Activated CD4-positive, alpha-beta T cell treated with anti-CD3 and anti-CD28 coated beads for 48 hours (primary cell): ENCODE results near the gene AGER.
"Not testable (repeated sequence)": the region's sequence is repeated elsewhere in the genome, so short reads cannot be mapped to it uniquely, and the experiment has no call there.

Experiments
- DNase-seq: peaks from one replicate; pipeline ENCODE4 v3.0.0-alpha.2; 2020

Gene AGER

DNA sequence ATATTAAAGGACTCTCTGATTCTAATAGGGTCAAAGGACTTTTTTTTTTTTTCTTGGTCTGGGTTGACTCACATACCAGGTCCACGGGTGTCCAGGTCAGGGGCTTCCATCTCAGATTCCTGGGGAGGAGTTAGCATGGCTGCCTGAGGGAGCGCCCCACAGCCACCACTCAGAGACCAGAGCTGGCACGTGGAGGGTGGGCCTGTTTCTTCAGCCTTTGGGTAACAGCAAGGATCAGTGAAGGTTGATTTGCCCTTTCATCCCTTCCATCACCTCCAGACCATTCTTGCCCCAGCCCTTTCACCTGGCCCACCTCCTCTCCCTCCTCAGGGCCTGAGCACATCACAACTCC lies 14.3 kb upstream of the AGER start:
- no peak for DNase-seq

DNA sequence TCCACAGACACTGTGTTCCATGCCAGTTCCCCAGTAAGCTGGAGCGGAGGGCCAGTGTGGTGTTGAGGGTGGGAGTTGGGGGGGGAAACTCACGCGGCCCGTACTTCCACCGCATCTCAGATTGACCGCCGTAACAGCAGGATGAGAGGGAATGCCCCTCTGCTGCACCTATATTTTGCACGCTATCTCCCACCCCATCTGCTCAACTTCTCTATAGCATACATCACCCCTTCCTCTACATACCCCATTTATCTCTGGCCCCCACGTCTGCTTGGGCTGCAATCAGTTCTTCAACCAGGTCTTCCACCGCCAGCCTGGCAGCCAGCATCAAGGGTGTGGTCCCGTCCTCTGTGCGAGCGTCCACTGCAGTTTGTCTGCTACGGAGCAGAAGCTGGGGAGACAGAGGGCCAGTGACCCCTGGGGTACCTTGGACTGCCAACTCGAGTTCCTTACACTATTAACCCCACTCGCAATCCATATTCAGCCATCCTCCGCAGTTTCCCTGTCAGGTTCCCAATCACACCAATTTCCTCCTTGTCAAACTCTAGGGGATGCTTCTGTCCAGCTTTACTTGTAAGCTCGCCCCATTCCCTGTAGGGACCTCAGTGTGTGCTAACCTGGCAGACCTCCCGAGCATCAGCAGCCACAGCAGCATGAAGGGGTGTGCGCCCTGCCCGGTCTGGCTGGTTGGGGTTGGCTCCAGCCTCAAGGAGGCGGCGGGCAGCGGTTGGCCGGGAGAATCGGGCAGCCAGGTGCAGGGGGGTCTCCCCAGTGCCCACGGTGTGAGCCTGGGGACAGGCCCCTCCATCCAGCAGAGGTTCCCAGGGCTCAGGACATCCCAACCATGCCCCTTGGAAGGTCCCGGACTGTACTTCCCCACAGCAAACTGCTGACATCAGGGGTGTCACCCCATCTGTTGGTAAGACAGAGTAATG lies 12.9 kb upstream of the AGER start:
- no peak for DNase-seq

DNA sequence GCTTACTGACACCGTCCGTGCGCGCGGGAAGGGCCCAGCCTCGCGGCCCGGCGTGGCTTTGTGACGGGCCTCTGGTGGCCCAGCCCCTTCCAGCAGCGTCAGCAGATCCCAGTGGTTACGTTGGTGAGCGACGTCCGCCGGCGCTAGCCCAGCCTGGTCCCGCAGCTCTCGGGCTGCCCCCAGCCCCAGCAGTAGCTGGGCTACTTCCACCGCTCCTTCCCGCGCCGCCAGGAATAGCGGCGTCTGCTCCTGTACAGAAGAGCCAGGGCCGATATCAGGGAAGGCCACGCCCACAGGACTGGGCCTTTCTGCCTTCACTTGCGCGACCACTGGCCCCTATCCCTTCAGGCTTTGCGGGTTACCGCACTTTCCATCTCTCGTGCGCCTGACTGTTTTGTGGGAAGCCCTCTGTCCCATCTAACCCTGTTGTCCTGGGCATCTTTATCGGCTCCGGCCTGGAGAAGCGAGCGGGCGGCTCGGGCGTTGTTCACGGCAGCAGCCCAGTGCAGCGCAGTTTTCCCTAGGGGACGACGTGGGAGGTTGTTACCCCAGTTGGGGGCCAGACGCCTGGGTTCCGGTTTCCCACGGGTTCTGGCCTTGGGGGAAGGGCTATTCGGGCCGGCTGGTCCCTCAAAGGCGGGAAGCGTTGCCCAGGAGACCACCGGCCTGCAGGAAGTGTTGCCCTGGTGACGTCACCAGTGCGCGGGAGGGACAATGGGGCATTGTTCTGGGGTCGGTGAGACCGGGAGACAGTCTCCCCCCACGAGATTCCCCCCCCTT lies 12.0 kb upstream of the AGER start:
- peak; percentile 74 for DNase-seq

DNA sequence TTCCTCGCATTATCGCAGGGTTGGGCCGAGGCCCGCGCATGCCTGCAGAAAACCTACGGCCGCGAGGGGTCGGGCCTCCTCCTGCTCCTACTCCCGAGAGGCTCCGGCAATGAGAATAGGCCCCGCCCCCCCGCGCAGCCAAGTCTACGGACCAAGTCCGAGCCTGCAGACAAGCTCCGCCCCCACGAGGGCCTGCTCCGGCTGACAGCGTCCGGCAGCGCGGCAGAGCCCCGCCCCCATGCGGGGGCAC lies 11.5 kb upstream of the AGER start:
- peak; percentile 100 for DNase-seq

DNA sequence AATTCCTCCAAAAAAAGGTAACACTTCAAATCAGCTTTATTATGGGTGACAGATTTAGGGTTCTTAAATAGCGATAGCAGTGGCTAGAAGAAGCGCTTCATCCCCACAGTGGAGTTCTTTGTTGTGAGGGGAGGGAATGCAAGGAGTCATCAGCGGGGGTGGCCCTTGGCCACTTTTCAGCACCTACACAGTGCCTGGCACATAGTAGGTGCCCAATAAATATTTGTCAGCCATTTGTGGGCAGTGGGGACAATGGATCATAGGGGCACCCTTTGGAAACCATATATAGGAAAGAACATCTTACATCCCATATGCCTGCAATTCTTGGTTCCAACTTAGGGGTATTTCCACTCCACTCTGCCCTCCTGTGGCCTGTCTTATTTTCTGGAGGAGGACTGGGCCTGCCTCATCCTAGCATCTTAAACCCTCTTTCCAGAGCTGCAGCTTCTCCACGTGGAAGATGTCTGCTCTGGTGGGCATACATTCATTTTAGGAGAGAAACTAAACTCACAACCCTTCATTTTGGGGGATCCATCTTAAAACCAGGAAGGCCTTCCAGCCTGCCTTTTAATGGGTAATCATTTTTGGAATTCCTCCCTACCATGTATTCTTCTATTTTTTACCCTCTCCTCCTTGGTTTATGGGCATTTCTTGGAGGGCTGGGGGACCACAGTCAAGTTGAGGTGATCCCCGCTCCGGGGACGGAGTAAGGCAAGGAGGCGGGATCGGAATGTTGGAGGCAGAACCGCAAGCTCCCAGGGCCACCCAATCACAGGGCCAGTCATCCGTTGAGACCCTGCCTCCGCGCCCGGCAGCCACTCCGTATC lies 11.0 kb upstream of the AGER start:
- DNase-seq = peak; percentile 51

DNA sequence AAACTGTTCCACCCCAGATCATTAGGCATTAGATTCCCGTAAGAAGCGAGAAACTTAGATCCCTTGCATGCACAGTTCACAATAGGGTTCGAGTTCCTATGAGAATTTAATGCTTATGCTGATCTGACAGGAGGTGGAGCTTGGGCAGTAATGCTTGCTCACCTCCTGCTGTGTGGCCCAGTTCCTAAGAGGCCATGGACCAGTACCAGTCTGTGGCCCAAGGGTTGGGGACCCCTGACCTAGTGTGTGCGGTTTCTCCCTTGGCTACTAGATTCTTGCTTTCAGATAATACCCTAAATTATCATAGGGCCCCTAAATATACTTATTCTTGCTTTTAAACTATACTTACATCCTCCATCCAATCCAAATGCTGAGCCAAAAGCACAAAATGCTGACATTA lies 10.3 kb upstream of the AGER start:
- DNase-seq = no peak

DNA sequence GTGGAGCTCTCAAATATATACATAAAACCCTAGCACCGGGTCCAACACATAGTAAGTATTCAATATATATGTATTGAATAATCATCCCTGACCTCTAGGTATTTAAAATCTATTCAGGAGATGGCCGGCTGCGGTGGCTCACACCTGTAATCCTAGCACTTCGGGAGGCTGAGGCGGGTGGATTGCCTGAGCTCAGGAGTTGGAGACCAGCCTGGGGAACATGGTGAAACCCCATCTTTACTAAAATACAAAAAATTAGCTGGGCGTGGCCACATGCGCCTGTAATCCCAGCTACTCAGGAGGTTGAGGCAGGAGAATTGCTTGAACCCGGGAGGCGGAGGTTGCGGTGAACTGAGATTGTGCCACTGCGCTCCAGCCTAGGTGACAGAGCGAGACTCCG lies 9.0 kb upstream of the AGER start:
- not testable (repeated sequence) for DNase-seq

DNA sequence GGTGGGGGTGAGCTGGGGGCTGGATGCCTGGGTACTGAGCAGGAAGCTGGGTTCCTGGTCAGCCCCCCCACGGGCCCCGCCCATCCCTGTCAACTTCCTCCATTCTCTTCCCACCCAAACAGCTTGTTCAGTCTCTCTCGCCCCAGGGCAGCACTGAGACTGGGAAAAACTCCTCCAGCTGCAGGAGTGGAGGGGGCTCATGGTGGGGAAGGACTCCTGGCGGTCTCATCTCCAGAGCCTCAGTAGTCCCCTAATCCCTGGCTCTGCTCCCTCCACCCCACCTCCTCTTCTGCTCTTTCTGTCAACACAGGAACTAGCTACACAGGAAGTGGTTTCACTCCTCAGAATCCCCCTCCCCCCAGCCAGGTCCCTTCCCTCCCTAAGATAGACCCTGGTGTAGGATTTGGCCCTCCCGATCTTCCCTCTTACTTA lies 8.6 kb upstream of the AGER start, which contains the start of gene GPSM3:
GPSM3 (minus strand) TSS at position 36 of the 432 bp plus-strand sequence. CDS start 130 bp downstream, outside the sequence.
- peak; percentile 55 for DNase-seq

DNA sequence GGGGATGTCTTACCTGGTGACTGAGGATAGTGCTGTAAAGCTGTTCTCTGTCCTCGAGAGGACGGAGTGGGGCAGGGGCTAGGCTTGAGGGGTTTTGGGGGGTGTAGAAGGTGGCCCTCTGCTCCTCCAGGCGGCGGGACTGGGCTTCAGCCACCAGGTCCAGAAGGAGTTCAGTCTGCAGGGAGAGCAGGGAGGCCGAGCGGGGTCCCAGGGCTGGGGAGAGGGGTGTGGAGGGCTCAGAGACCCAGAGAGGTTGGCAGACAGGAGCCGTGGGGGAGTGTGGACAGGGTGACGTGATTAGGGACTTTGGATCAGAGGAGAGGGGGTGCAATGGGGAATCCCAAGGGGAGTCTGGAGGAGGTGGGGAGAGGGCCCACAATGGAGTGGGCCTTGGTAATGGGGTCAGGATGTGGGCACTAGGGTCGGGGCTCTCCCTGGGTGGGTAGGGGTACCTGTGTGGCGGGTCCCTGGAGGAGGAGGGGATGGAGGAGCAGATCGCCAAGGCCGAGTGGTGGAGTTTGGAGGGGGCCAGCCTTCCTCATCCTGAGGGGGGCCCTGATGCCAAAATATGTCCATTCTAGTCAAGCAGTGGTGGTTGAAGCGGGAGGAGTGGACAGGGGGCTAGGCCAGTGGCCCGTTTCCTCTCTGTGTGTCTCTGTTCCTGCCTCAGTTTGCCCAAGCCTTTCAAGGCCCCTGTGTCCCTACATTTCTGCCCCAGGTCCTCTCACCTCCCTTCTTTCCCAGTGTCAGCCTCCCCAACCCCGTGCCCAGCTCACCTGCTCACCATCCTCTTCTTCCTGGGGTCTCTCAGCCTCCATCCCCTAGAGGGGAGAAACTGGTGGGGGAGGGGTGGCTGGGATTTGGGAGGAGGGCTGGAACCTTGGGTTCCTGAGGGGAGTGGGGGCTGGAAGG lies 7.9 kb upstream of the AGER start:
- no peak for DNase-seq

DNA sequence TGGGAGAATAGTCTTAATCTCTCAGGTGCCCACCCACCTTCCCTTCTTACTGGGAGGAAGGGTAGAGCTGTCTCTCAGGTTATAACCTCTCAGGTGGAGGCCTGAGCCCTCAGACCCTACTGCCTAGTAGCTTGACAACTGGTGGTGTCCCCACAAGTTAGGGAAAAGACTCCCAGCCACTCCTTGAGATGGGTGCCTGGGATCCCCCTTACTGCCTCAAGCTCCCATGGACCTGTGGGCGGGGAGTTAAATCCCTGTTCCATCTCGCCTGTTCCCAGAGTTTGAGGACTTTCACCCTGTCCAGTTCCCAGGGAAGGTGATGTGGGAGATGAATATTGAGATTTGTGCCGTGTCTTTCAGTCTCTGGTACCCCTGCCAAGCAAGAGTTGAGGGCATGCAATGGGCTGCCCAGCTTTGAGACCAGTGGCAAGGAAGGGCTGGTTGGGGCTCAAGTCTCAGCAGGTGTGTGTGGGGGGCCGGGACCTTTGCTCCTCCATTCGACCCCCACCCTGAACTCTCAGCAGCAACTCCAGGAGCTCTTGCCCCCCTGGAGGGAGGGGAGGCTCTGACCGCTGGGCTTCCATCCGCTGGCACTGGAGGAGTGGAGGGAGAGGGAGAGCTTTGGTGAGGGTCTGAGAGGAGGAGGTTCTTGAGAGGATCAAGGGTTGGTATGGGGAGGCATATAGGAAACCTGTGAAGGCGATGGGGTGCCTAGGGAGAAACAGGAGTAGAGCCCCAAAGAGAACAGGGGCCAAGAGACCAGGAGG lies 7.0 kb upstream of the AGER start:
- DNase-seq = no peak

DNA sequence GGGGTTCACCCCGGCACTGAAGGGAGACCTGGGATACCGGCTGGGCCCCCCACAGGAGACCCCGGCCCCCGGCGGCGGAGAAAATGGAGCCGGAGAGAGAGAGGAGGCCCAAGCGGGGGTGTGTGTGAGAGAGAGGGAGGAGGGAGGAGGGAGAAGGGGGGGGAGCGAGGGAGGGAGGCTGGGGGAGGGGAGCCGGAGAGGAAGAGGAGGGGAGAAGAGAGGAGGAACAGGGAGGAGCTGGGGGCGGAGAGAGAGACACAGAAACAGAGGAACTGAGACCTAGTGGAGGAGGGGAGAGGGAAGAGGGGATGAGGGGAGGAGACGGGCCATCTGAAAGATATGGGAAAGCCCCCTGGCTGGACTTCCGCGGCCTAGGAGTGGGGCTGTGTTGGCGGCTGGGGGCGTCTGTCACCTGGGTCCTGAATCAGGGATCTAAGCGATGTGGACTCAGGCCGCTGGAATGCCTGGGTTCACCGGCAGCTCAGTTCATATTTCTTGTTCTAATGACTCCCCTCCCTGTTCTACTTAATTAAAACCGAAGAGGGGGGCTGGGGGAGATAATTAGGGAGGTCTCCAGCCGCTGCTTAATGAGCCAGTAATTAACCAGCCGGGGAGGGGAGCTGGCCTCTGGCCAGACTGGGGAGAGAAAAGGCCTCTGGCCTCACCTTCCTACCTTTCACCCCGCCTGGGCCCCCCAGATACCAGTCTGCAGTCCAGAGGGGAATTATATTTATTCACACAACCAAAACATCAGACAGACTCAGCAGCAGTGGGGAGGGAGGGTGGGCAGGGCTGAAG lies 6.2 kb upstream of the AGER start, which contains the start of gene PBX2:
PBX2 (minus strand) TSS at position 149 of the 798 bp plus-strand sequence. CDS start 287 bp downstream, outside the sequence.
- DNase-seq = peak; percentile 85

DNA sequence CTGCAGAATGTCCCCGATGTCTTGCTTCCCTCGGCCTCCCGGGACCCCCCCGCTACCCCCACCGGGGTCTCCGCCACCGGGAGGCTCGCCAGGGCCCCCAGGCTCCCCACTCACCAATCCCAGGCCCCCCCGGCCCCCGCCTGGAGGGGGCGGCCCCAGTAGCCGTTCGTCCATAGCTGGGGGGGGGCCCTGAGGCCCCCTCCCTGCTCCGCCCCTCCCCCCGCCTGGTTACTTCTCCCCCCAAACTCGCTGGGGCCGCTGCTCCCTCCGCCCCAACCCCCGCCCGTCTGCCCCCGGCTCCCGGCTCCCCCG lies 5.6 kb upstream of the AGER start:
- DNase-seq = no peak

DNA sequence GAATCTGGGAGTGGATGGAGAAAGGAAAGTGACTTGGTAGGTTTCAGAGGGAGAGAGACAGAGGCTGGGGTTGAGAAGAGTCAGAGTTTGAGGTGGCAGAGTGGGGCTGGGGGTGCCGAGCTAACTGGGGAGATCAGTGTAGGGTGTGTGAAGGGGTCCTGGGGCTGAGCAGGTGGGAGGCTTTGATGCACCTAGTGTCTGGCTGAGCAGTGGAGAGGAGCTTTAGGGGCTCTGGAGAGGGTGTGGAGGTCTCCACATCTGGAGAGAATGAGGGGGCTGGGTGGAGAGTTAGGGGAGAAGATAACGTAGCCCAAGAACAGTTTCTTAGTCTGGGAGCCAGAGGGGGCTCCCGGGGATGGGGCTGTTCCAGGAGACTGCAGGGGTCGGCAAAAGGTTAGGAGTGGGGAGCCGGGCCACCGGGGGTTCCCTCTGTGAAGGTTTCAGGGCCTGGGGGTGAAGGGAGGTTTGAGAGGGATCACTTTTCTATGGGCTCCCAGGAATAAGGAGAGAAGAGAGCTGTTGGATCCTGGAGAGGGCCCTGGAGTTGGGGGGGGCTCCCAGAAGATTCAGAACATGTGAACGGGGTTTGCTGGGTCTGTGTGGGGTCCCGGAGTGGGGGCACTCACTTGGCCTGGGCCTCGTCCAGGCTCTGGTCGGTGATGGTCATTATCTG lies 5.2 kb upstream of the AGER start:
- DNase-seq = no peak

DNA sequence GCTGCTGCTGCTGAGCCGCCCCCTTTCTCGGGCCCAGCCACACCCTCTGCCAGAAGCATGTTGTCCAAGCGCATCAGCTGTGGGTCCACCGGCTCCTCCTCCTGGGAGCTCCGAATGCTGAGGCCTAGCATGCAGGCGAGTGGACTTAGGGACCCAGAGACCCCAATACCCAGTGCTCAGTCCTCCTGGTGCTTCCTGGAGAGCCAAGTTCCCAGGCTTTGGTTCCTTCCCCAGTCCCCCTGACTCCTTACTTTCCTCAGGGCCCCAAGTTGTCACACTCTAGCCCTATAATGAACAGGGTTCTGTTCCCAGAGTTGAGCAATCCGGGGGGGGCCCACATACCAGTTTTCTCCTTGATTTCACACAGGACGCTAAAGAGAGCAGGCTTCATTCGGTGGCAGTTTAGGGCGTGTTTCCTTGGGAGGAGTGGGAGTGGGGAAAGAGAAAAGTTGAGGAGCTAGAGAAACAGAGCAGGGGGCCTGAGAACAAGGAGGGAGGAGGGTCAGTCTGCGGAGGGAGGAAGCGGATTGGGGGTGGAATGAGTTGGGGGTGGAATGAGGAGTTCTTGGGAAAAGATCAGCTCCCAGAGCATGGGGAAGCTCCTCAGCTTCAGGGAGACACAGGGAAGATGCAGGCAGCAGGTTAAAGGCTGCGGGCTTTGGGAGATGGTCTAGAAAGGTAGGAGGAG lies 4.5 kb upstream of the AGER start:
- no peak for DNase-seq

DNA sequence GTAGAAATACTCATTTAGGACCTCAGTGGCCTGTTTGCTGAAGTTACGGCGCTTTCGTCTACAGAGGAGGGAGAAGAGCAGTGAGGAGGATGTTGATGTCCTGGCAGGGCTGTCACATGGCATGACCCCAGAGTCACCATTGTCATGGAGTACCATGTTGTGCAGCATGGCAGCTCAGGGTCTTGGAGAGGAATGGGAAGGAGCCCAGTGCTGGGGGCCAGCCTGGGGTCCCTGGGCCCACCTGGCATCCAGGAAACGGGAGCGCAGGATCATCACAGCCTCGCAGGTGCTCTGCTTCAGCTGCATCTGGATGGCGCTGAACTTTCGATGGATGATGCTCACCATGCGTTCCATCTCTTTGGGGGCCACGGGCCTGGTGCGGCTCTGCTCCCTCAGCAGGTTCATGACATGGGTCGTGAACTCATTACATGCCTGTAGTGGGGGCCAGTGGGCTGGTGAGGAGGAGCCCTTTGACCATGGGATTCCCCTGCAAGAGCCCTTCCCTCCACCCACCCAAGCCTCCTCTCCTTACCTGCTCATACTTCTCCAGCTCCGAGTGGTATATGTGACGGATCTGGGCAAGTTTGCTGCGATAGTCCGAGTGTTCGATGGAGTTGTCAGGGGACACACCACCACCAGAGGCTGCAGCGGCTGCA lies 3.8 kb upstream of the AGER start:
- not testable (repeated sequence) for DNase-seq

DNA sequence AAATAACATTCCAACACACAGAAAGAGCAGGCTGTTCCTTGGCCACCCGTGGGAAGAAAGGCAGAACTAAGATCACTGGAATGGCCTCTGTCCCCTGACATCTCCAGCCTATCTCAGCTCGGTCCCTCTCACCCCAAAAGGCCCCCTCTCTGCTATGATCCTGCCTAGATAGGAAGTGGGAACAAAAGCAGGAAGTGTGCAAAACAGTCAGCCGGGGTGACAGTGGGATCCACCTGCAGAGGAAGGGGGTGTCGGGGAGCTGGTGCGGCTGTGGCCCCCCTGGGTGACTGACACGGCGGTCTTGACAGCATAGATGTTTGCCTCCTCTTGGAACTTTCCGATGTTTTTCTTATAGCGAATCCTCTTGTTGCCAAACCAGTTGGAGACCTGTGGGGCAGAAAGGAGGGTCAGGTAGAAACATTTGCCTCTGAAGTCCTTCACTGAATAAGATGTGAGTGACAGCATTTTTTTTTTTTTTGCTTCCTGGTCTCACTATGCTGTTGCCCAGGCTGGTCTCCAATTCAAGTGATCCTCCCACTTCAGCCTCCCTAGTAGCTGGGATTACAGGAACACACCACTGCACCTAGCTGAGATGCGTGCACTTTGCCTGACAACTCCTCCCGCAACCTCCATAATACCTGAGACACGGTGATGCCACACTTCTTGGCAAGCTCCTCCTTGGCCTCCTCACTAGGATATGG lies 3.1 kb upstream of the AGER start:
- no peak for DNase-seq

DNA sequence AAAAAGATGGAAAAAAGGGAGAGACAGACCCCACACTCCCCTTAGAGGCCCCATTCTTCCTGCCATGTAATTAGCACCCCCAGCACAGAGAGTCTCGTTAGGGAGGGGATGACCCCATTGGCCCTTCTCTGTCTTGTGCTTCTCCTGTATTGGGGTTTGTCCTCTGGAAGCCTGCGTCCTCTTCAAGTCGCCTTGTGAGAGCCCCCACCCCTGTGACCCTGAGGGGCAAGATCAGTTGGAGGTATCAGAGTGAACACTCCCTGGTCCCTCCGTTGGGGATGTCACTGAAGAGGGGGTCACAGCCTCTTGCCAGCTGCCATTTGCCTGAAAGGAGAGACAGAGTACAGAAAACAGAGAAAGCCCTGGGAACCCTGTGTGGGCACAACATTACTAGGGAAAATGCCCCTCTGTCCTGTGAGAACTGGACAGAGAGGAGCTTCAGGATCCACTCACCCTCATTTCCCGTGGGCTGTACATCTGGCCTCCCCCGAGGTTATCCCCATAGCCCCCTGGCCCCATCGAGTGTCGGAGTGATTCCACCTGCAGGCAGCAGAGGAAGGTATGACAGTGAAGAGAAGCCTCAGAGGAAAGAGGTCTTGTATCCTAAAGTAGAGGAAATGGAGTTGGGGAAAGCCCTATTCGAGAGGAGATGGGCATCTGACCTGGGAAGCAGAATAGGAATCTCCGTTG lies 2.2 kb upstream of the AGER start:
- not testable (repeated sequence) for DNase-seq
